Transverse colon (tissue), 4 donors: Measurements from ENCODE around the gene TCFL5.

Experiments
- CTCF ChIP-seq, 5 experiments: fragments of 200-600 bp in 3 of 5; fragments of 450-650 bp in 2 of 5; sonication (generic) in 3 of 5; IDR thresholded peaks; 1 replicate in 2 of 5; 2 replicates in 3 of 5; pipeline ENCODE4 v1.5.1; 2016 to 2017; ENCODE audit warnings: antibody characterized with exemption in 5 of 5, inconsistent platforms in 3 of 5, mild to moderate bottlenecking in 2 of 5, moderate library complexity in 1 of 5
- EP300 ChIP-seq: sonication (generic); formaldehyde crosslinking; IDR thresholded peaks from one replicate; pipeline ENCODE4 v1.6.1; 2017; ENCODE audit warnings: antibody characterized with exemption, low read depth
- POLR2A ChIP-seq: fragments of 450-650 bp; IDR thresholded peaks from one replicate; pipeline ENCODE4 v1.6.1; 2016; ENCODE audit warnings: antibody characterized with exemption, mild to moderate bottlenecking, moderate library complexity
- POLR2AphosphoS5 ChIP-seq, 3 donors: sonication (generic); formaldehyde crosslinking; IDR thresholded peaks; one replicate each; pipeline ENCODE4 v1.6.1; 2016; ENCODE audit warnings: antibody characterized with exemption in 3 of 3

DNA sequence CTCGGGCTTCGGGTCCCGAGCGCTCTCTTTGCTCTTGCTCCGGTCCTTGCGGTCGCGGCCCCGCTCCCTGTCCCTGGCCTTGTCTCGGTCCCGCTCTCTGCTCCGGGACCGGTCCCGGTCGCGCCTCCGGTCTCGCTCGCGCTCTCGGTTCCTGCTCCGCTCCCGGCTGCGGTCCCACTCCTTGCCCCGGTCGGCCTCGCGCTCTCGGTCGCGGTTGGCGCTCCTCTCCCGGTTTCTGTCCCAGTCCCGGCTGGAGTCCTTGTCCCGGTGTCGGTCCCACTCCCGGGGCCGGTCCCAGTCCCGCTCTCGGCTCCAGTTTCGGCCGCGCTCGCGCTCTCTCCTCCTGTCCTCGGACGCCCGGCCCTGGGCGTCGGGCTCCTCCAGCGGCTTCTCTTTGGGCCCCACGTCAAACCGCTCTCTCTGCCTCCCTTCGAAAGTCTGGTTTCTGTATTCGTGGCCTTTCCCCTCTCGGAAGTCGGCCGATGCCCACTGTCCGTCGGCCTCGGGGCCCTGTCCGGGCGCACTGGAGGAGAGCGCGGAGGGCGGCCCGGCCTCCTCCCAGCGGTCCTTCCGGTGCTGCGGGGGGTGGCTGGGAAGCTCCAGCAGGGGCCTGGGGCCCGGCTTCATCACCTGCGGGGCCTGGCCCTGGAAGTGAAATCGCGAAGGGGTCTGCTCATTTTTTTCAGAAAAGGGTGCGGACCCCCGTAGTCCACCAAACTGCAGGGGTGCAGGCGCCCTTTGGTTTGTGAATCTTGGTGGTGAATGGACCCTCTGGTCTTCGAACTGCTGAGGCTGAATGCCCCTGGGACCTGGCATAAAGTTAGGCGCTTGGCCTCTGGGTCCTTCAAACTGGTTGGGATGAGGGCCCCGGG is 17.9 kb upstream of the TCFL5 start:
- no peak for TF ChIP-seq CTCF (IDR thresholded peaks at IDR 0.05)
- no peak for TF ChIP-seq POLR2A
- TF ChIP-seq EP300 = no peak
- no peak for TF ChIP-seq POLR2AphosphoS5 (IDR thresholded peaks at IDR 0.05)
